ENCODE results near the gene COL23A1. TPM values are rescaled to one million over a fixed set of nuclear protein-coding genes. Genes with fewer than 3 reads are reported as not detected.

COL23A1 gene
- total RNA-seq, 2 donors from 2014 or later: 1.5 to 2.5 TPM

DNA sequence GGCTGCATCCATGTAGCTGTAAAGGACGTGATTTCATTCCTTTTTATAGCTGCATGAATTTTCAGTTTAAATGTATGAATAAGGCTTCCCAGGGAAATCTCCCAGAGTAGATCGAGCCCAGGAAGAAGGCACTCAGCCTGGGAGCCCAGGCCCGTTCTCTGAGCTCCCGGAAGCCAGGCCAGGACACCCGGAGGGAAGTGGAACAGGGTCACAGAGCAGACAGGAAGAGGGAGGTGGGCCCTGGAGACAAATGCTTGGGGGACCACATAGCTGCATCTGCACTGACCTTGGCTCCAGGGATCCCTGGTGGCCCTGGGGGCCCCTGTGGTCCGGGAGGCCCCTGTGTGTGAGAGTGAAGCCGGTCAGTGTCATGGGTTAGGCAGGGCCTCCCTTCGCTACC, 337.9 kb downstream of the COL23A1 start:
- DNase-seq (ENCODE audit: low spot score) (no peak), ATAC-seq (ENCODE audit: insufficient number of reproducible peaks, low FRiP score, low read depth) (no peak)
- no peaks in the 10 kb centered on the region for H3K27me3 ChIP-seq (replicated peaks; ENCODE audit: insufficient read depth)
- H3K27ac ChIP-seq: no peak overlapping the region
- TF ChIP-seq CTCF (IDR thresholded peaks at IDR 0.05): no peak
- no peaks in the 10 kb centered on the region for H3K9me3 ChIP-seq
- H3K36me3 ChIP-seq: no peaks in the 10 kb centered on the region
- no peak overlapping the region for H3K4me3 ChIP-seq
- no peaks in the 10 kb centered on the region for H3K4me1 ChIP-seq (ENCODE audit: control insufficient read depth in 1 of 2, low read depth in 2 of 2)

DNA sequence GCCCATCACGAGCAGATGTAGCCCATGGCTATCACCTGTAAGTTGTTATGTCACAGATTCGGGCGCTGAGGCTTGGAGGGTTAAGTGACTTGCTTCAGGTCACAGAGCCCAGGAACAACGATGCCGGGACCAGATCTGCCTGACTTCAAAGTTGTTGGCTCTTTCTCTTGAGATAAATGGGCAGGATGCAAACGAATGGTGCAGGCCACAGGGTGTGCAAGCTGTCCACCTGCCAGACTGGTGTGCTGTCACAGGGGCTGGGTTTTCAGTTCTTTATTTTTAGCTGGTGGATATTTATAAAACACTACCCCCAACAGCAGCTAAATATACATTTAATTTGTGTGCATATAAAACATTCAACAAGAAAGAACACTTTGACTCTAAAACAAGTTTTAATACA, 339.9 kb downstream of the COL23A1 start:
- Histone ChIP-seq H3K27ac (no peak overlapping the region), H3K4me1 (ENCODE audit: control insufficient read depth in 1 of 2, low read depth in 2 of 2) (no peaks in the 10 kb centered on the region), H3K9me3 (no peaks in the 10 kb centered on the region), H3K27me3 (replicated peaks; ENCODE audit: insufficient read depth) (no peaks in the 10 kb centered on the region), H3K4me3 (no peak overlapping the region), H3K36me3 (no peaks in the 10 kb centered on the region)
- DNase-seq (ENCODE audit: low spot score) (no peak), ATAC-seq (ENCODE audit: insufficient number of reproducible peaks, low FRiP score, low read depth) (no peak)
- no peak for TF ChIP-seq CTCF (IDR thresholded peaks at IDR 0.05)

DNA sequence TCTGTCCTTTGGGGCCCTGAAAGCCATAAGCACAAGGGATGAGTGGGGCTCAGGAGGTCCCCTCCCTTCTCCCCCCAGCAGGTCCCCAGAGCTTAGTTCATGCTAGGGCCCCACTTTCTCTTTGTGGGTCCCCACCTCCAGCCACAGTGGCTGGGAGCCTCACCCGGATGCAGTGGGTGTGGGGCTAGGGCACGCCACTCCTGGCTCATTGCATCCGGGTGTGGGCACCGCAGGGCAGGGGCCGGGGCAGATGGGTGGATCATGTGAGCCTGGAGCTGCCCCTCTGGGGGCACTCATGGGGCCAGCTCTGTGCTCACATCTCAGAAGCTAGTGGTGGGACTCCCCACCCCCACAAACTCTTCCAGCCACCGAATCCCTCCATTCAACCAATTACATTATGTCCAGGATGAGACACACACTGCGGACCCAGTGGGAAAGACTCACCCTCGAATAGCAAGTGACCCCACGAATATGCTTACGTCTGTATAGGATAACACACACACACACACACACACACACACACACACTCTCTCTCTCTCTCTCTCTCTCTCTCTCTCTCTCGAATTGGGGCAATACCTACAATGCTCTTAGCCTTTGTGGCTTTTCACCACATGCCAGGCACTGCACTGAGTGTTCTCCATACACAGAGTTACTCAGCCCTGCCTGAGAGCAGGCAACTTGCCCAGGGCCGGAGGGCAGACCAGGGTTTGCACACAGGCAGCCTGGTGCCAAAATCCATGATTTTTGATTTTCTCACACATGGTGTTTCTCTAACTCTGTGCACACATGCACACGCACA, 340.8 kb downstream of the COL23A1 start:
- H3K4me1 ChIP-seq (ENCODE audit: control insufficient read depth in 1 of 2, low read depth in 2 of 2): no peaks in the 10 kb centered on the region
- H3K9me3 ChIP-seq: no peaks in the 10 kb centered on the region
- TF ChIP-seq CTCF (IDR thresholded peaks at IDR 0.05): no peak
- H3K27ac ChIP-seq: no peak overlapping the region
- ATAC-seq (ENCODE audit: insufficient number of reproducible peaks, low FRiP score, low read depth) (no peak), DNase-seq (ENCODE audit: low spot score) (no peak)
- no peaks in the 10 kb centered on the region for H3K36me3 ChIP-seq
- no peaks in the 10 kb centered on the region for H3K27me3 ChIP-seq (replicated peaks; ENCODE audit: insufficient read depth)
- no peak overlapping the region for H3K4me3 ChIP-seq

GRCh38 chr5:178248750-178249149, 341.4 kb downstream of the COL23A1 start:
- no peak overlapping the region for H3K4me3 ChIP-seq
- no peaks in the 10 kb centered on the region for H3K27me3 ChIP-seq (replicated peaks; ENCODE audit: insufficient read depth)
- H3K27ac ChIP-seq: no peak overlapping the region
- H3K9me3 ChIP-seq: no peaks in the 10 kb centered on the region
- no peaks in the 10 kb centered on the region for H3K36me3 ChIP-seq
- no peak for TF ChIP-seq CTCF (IDR thresholded peaks at IDR 0.05)
- no peak for ATAC-seq (ENCODE audit: insufficient number of reproducible peaks, low FRiP score, low read depth)
- no peaks in the 10 kb centered on the region for H3K4me1 ChIP-seq (ENCODE audit: control insufficient read depth in 1 of 2, low read depth in 2 of 2)
- no peak for DNase-seq (ENCODE audit: low spot score)

GRCh38 chr5:178247481-178248456, 342.4 kb downstream of the COL23A1 start:
- Histone ChIP-seq H3K4me3 (no peak overlapping the region), H3K27ac (no peak overlapping the region), H3K9me3 (no peaks in the 10 kb centered on the region), H3K4me1 (ENCODE audit: control insufficient read depth in 1 of 2, low read depth in 2 of 2) (no peaks in the 10 kb centered on the region), H3K27me3 (replicated peaks; ENCODE audit: insufficient read depth) (no peaks in the 10 kb centered on the region), H3K36me3 (no peaks in the 10 kb centered on the region)
- TF ChIP-seq CTCF (IDR thresholded peaks at IDR 0.05): no peak
- no peak for ATAC-seq (ENCODE audit: insufficient number of reproducible peaks, low FRiP score, low read depth)
- DNase-seq (ENCODE audit: low spot score): no peak

All from thoracic aorta (tissue), 2 donors.